Occipital lobe (tissue), 2 donors: ENCODE data around the gene RBM23. TPM values are rescaled to one million over a fixed set of nuclear protein-coding genes. Genes with fewer than 3 reads are reported as not detected.
"Not testable (repeated sequence)": the region's sequence is repeated elsewhere in the genome, so short reads cannot be mapped to it uniquely, and the experiment has no call there.

Experiments used
- DNase-seq: peaks from one replicate; lab custom pipeline; 2025; lab: John Stamatoyannopoulos, UW
- total RNA-seq: library from RNA; depleted of rRNA; stranded (reverse); fragments of >200 nt; gene quantifications from one replicate; pipeline ENCODE4 v1.2.3, GENCODE V29; 2014

The RBM23 gene
- total RNA-seq, 1 donor from 2014 or later = 78.6 TPM

- DNase-seq = no peak
Observed at GRCh38 chr14:22919601-22919921, 612 bp upstream of the RBM23 start.

GRCh38 chr14:22915886-22916521 is 2.9 kb downstream of the RBM23 start:
- DNase-seq = no peak

GRCh38 chr14:22914836-22915235 is 4.1 kb downstream of the RBM23 start:
- not testable (repeated sequence) for DNase-seq

GRCh38 chr14:22910916-22911315 is 8.0 kb downstream of the RBM23 start:
- DNase-seq = no peak

GRCh38 chr14:22908601-22909000 is 10.3 kb downstream of the RBM23 start:
- no peak for DNase-seq

- no peak for DNase-seq
Observed at GRCh38 chr14:22907429-22907828, 11.5 kb downstream of the RBM23 start.

- DNase-seq = no peak
Observed at GRCh38 chr14:22906073-22906472, 12.9 kb downstream of the RBM23 start.

GRCh38 chr14:22905627-22906026 is 13.3 kb downstream of the RBM23 start:
- no peak for DNase-seq

- DNase-seq = no peak
Observed at GRCh38 chr14:22903742-22904087, 15.2 kb downstream of the RBM23 start.

- DNase-seq = no peak
Observed at GRCh38 chr14:22901799-22902198, 17.1 kb downstream of the RBM23 start.

- no peak for DNase-seq
Observed at GRCh38 chr14:22900081-22900799, 18.7 kb downstream of the RBM23 start.

GRCh38 chr14:22898302-22899090 is 20.5 kb downstream of the RBM23 start:
- DNase-seq = no peak

- no peak for DNase-seq
Observed at GRCh38 chr14:22897357-22897756, 21.6 kb downstream of the RBM23 start.

GRCh38 chr14:22896760-22897159 is 22.2 kb downstream of the RBM23 start:
- no peak for DNase-seq

GRCh38 chr14:22896356-22896755 is 22.6 kb downstream of the RBM23 start:
- DNase-seq = no peak

GRCh38 chr14:22895402-22895801 is 23.5 kb downstream of the RBM23 start:
- no peak for DNase-seq

- no peak for DNase-seq
Observed at GRCh38 chr14:22893706-22894105, 25.2 kb downstream of the RBM23 start.

- no peak for DNase-seq
Observed at GRCh38 chr14:22892488-22892887, 26.5 kb downstream of the RBM23 start.

GRCh38 chr14:22890416-22890815 is 28.5 kb downstream of the RBM23 start:
- no peak for DNase-seq

- no peak for DNase-seq
Observed at GRCh38 chr14:22888662-22889061, 30.3 kb downstream of the RBM23 start.

GRCh38 chr14:22887990-22888378 is 31.0 kb downstream of the RBM23 start:
- no peak for DNase-seq

- DNase-seq = no peak
Observed at GRCh38 chr14:22887260-22887989, 31.5 kb downstream of the RBM23 start.
